Neural crest cell (in vitro differentiated cells): ENCODE measurements around the gene STING1. TPM values are rescaled to one million over a fixed set of nuclear protein-coding genes. Genes with fewer than 3 reads are reported as not detected.

Experiments used
- DNase-seq: peaks from one replicate; pipeline ENCODE4 v3.0.0; 2021; ENCODE audit warnings: low read depth, mixed read lengths, low spot score
- H3K27ac Mint-ChIP-seq: one replicate; pipeline ENCODE4 v1.8.0; 2021; ENCODE audit warnings: mild to moderate bottlenecking, mixed read lengths; ENCODE audit not compliant: unreplicated experiment
- H3K27me3 Mint-ChIP-seq: 2 replicates; pipeline ENCODE4 v1.8.0; 2021; ENCODE audit warnings: low read depth, mild to moderate bottlenecking, mixed read lengths
- H3K36me3 Mint-ChIP-seq: 2 replicates; pipeline ENCODE4 v1.8.0; 2021; ENCODE audit warnings: low read depth, mild to moderate bottlenecking, mixed read lengths
- H3K4me1 Mint-ChIP-seq: 2 replicates; pipeline ENCODE4 v1.8.0; 2021; ENCODE audit warnings: mixed read lengths
- H3K4me3 Mint-ChIP-seq: one replicate; pipeline ENCODE4 v1.8.0; 2021; ENCODE audit warnings: mild to moderate bottlenecking, mixed read lengths
- H3K9me3 Mint-ChIP-seq: 2 replicates; pipeline ENCODE4 v1.8.0; 2021; ENCODE audit warnings: mixed read lengths
- total RNA-seq: library from RNA; stranded (reverse); gene quantifications from 2 replicates; pipeline ENCODE4 v1.2.1, GENCODE V29; 2021
- TF ChIP-seq, protein P1 (sequence below): fragments of 200-600 bp; sonication (generic); conservative IDR thresholded peaks from 2 replicates; pipeline ENCODE4 v1.5.0; 2021; ENCODE audit warnings: antibody characterized with exemption, mild to moderate bottlenecking

The STING1 gene
- total RNA-seq, 1 donor from 2014 or later, result 0.49 TPM

DNA sequence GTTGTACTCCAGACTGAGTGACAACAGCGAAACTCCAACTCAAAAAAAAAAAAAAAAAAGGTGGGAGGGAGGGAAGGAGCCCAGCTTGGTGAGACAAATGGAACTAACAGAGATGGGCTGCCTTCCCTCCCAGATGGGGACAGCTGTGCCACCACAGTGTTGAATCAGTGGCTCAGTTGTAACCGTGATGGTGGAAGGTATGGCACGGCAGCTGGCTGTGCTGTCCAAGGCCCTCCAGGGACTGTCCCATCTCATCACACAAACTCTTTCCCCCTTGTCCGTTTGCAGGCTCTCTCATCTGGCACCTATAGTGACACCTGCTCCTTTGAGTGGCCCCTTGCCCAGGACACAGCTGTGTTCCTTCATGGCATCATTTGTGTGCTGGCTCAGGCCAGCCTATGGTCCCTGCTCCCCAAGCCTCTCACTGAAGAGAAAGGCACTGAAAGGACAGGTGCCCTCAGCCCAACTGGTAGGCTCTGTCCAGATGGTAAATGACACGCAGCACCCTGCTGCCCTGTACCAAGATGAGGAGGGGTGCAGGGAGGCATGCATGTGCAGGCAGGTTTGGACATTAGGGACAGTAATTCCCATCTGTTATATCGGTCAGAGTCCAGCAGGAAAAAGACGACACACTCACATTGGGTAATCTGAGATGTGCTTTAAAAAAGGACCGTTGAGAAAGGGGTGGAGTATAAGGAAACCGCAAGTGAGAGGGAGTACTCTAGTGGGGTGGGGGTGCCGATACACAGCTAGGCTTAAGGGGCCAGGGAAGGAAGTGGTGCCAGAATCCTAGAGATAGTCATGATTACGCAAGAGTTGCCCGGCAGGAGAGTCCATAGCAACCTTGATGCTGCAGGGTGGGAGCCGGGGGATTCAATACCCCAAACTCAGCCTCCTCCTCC, 7.4 kb downstream of the STING1 start:
- DNase-seq, result no peak
- TF ChIP-seq, protein P1, sequence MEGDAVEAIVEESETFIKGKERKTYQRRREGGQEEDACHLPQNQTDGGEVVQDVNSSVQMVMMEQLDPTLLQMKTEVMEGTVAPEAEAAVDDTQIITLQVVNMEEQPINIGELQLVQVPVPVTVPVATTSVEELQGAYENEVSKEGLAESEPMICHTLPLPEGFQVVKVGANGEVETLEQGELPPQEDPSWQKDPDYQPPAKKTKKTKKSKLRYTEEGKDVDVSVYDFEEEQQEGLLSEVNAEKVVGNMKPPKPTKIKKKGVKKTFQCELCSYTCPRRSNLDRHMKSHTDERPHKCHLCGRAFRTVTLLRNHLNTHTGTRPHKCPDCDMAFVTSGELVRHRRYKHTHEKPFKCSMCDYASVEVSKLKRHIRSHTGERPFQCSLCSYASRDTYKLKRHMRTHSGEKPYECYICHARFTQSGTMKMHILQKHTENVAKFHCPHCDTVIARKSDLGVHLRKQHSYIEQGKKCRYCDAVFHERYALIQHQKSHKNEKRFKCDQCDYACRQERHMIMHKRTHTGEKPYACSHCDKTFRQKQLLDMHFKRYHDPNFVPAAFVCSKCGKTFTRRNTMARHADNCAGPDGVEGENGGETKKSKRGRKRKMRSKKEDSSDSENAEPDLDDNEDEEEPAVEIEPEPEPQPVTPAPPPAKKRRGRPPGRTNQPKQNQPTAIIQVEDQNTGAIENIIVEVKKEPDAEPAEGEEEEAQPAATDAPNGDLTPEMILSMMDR, result no peak
- no peaks in the 10 kb centered on the region for H3K36me3 Mint-ChIP-seq
- H3K4me1 Mint-ChIP-seq, result peaks cover 17% of the 10 kb centered on the region
- H3K9me3 Mint-ChIP-seq, result no peaks in the 10 kb centered on the region
- no peaks in the 10 kb centered on the region for H3K27me3 Mint-ChIP-seq
- H3K4me3 Mint-ChIP-seq, result no peak overlapping the region
- H3K27ac Mint-ChIP-seq, result peak overlapping the region; percentile 57

DNA sequence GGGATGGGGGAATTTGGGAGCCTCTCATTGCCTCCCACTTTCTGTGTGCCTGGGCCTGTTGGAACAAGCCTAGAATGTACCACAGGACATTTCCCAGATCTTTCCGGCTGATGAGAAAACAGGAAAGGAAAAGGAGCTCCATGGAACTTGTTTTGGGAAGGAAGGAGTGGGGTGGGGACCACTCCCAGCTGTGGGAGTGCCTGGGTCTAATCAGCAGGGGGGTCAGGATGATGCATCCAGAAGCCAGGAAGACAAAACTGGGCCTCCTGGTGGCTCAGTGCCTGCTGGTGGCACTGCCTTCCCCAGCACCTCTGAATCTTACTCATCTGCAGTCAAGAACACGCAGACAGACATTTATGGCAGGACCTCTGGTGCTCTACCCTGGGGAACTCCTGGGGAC, 9.0 kb downstream of the STING1 start:
- H3K27me3 Mint-ChIP-seq, result no peaks in the 10 kb centered on the region
- peak overlapping the region; percentile 83 for H3K27ac Mint-ChIP-seq
- TF ChIP-seq, protein P1, result no peak
- H3K9me3 Mint-ChIP-seq, result no peaks in the 10 kb centered on the region
- H3K4me1 Mint-ChIP-seq, result peaks cover 17% of the 10 kb centered on the region
- DNase-seq, result no peak
- no peaks in the 10 kb centered on the region for H3K36me3 Mint-ChIP-seq
- H3K4me3 Mint-ChIP-seq, result no peak overlapping the region

DNA sequence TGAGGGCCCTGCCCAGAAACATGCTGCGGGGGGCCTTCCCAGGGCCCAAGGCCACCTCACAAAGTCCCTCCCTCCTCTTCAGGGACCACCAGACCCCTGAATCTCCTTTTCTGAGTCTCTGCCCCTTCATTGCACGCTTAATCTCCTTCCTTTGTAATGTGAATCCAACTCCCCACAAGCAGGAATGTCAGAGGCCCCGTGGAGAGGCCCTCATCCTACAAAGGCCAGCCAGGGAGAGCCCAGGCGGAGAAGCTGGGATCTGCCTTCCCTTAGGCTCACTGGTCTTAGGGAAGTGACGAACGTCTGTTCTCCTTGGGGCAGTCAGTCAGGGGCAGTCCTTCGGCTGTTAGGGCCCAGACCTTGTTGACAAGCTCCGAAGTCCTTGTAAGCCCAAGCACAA, 9.5 kb downstream of the STING1 start:
- no peak for DNase-seq
- no peaks in the 10 kb centered on the region for H3K9me3 Mint-ChIP-seq
- no peaks in the 10 kb centered on the region for H3K36me3 Mint-ChIP-seq
- H3K4me3 Mint-ChIP-seq, result no peak overlapping the region
- TF ChIP-seq, protein P1, result no peak
- no peaks in the 10 kb centered on the region for H3K27me3 Mint-ChIP-seq
- H3K27ac Mint-ChIP-seq, result peak overlapping the region; percentile 83
- H3K4me1 Mint-ChIP-seq, result peaks cover 17% of the 10 kb centered on the region

DNA sequence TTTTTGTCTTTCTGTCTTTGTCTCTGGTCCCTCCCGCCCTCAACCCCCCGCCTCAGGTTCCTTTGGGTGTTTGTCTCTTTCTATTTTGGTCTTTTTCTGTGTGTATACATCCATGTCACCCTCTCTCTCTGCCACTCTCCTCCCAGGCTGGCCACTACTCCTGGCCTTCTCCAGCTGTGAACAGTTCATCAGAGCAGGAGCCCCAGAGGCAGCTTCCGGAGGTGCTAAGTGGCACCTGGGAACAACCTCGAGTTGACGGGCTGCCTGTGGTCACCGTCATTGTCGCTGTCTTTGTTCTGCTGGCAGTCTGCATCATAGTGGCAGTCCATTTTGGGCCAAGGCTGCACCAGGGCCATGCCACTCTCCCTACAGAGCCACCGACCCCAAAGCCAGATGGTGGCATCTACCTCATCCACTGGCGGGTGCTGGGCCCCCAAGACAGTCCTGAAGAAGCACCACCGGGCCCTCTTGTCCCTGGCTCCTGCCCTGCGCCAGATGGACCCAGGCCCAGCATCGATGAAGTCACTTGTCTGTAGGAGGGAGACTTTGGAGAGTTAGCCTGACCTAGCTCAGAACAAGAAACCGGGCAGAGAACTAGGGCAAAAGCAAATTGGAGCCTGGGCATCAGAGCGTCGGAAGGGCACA, 10.1 kb downstream of the STING1 start:
- Mint-ChIP-seq H3K9me3 (no peaks in the 10 kb centered on the region), H3K27ac (peak overlapping the region; percentile 93), H3K4me1 (peaks cover 17% of the 10 kb centered on the region), H3K4me3 (no peak overlapping the region), H3K27me3 (no peaks in the 10 kb centered on the region), H3K36me3 (no peaks in the 10 kb centered on the region)
- TF ChIP-seq, protein P1, result no peak
- no peak for DNase-seq

DNA sequence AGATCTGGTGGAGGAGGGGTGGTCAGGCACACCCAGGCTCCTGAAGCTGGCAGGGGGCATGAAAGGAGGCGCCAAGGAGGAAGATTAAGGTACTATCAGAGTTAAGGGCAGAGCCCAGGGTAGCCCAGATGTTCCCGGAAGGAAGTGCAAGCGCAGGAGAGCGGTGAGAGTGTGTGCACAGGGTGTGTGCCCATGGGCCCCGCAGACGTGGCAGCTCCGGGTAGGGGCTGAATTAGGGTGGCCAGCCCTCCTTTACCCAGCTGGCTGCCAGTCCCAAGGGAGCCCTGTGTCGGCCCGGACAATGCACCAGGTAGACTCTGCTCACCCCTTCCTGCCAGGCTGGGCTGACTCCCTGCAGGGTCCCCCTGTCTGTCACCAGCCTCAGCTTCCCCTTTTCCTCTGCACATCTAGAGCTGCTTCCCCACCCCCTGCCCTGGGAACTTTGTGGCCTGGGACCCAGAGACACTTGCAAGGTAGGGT, 11.7 kb downstream of the STING1 start, which contains the start of gene SMIM33:
Gene SMIM33 (plus strand): TSS at position 184 of the 480 bp plus-strand sequence. CDS start 118 bp downstream, at position 302.
- H3K9me3 Mint-ChIP-seq, result no peaks in the 10 kb centered on the region
- peaks cover 17% of the 10 kb centered on the region for H3K4me1 Mint-ChIP-seq
- no peaks in the 10 kb centered on the region for H3K27me3 Mint-ChIP-seq
- no peaks in the 10 kb centered on the region for H3K36me3 Mint-ChIP-seq
- DNase-seq, result no peak
- no peak within 1 kb of the TSS for H3K4me3 Mint-ChIP-seq
- H3K27ac Mint-ChIP-seq, result no peak within 1 kb of the TSS
- TF ChIP-seq, protein P1, result no peak
